HepG2 (cell line): ENCODE data around the gene TAS2R40. TPM values are rescaled to one million over a fixed set of nuclear protein-coding genes. Genes with fewer than 3 reads are reported as not detected.

Experiments used
- ATAC-seq: fragments of 200-7000 bp; cut with Tn5 transposase; 3 replicates; pipeline ENCODE4 v1.9.1; 2020; ENCODE audit warnings: mild to moderate bottlenecking, moderate library complexity
- BruUV-seq: library from RNA; stranded (reverse); fragments of 400-500 nt; replicated peaks from 2 replicates; lab custom pipeline; 2021; lab: Mats Ljungman, UMichigan
- CTCF ChIA-PET: fragments of 300-600 bp; formaldehyde crosslinking; extraction: SDS; loops from one replicate; lab custom pipeline; 2021; ENCODE audit warnings: low total read pairs, inconsistent platforms, low intra/inter-chr PET ratio; lab: Yijun Ruan, JAX
- POLR2A ChIA-PET: fragments of 350-600 bp; sonication (Branson Sonifier 250); formaldehyde crosslinking; loops from one replicate; lab custom pipeline; 2020; ENCODE audit warnings: antibody characterized with exemption, inconsistent platforms; lab: Yijun Ruan, JAX
- DNase-seq: peaks from one replicate; pipeline ENCODE4 v3.0.0-alpha.2; 2015; ENCODE audit warnings: low spot score
- FAIRE-seq: peaks from 3 replicates; lab custom pipeline; 2011; peaks lifted over from hg19 to GRCh38; lab: Jason Lieb, UNC
- H2AFZ ChIP-seq: one replicate; pipeline ENCODE4 v1.6.1; 2011; ENCODE audit warnings: low read length, inconsistent platforms
- H3K27ac ChIP-seq: fragments of 300-600 bp; 3 replicates; pipeline ENCODE4 v1.8.0; 2011; ENCODE audit warnings: mixed run types, mild to moderate bottlenecking, mixed read lengths, low read length, inconsistent platforms; ENCODE audit not compliant: insufficient read depth; ENCODE audit errors: extremely low read length
- H3K27me3 ChIP-seq, 2 experiments: fragments of 200-600 bp in 1 of 2; 2 replicates in 1 of 2; 3 replicates in 1 of 2; pipeline versions ENCODE4 v1.6.0 to v1.8.0; 2011; ENCODE audit warnings: low read length in 2 of 2, mild to moderate bottlenecking in 2 of 2, moderate library complexity in 2 of 2, inconsistent platforms in 1 of 2; ENCODE audit not compliant: insufficient read depth in 2 of 2, control insufficient read depth in 1 of 2
- H3K36me3 ChIP-seq, 2 experiments: fragments of 200-600 bp in 1 of 2; replicated peaks in 1 of 2; 2 replicates in 1 of 2; 3 replicates in 1 of 2; pipeline versions ENCODE4 v1.5.1 to v1.8.0; 2011; ENCODE audit warnings: low read length in 2 of 2, inconsistent platforms in 1 of 2; ENCODE audit not compliant: insufficient read depth in 2 of 2, control insufficient read depth in 1 of 2
- H3K4me1 ChIP-seq: 2 replicates; pipeline ENCODE4 v1.5.1; 2012; ENCODE audit warnings: low read length, inconsistent platforms; ENCODE audit not compliant: insufficient read depth
- H3K4me2 ChIP-seq: 2 replicates; pipeline ENCODE4 v1.6.0; 2011; ENCODE audit warnings: low read depth, low read length, inconsistent platforms
- H3K4me3 ChIP-seq, 3 experiments: fragments of 200-600 bp in 1 of 3; sonication (generic), shearing (Covaris generic) in 1 of 3; replicated peaks in 1 of 3; 2 replicates each; pipeline ENCODE4 v1.5.1; 2011 to 2016; ENCODE audit warnings: low read length in 3 of 3, inconsistent platforms in 2 of 3, low read depth in 2 of 3, mild to moderate bottlenecking in 2 of 3, control low read depth in 1 of 3, mixed read lengths in 1 of 3; ENCODE audit not compliant: insufficient read depth in 1 of 3
- H3K79me2 ChIP-seq: one replicate; pipeline ENCODE4 v1.6.1; 2011; ENCODE audit warnings: low read length, inconsistent platforms; ENCODE audit not compliant: insufficient read depth
- H3K9ac ChIP-seq: 2 replicates; pipeline ENCODE4 v1.6.0; 2011; ENCODE audit warnings: mild to moderate bottlenecking, low read depth, low read length, inconsistent platforms; ENCODE audit not compliant: insufficient read depth
- H3K9me3 ChIP-seq: 2 replicates; pipeline ENCODE4 v1.5.1; 2012; ENCODE audit warnings: mild to moderate bottlenecking, low read length
- H4K20me1 ChIP-seq: 2 replicates; pipeline ENCODE4 v1.6.0; 2011; ENCODE audit warnings: inconsistent platforms, mild to moderate bottlenecking, low read length, moderate library complexity; ENCODE audit not compliant: insufficient read depth
- DPF2 ChIP-seq: sonication (generic); formaldehyde crosslinking; IDR thresholded peaks from 2 replicates; pipeline ENCODE4 v1.4.0; 2020; ENCODE audit warnings: mild to moderate bottlenecking, low read depth, missing genetic modification reagents, borderline replicate concordance
- ELK4 ChIP-seq: sonication (generic); formaldehyde crosslinking; IDR thresholded peaks from 2 replicates; pipeline ENCODE4 v1.9.0; 2021; ENCODE audit warnings: missing genetic modification reagents, borderline replicate concordance
- HDAC2 ChIP-seq: sonication (generic); formaldehyde crosslinking; IDR thresholded peaks from 2 replicates; pipeline ENCODE4 v1.4.0; 2020; ENCODE audit warnings: missing genetic modification reagents
- IKZF5 ChIP-seq: IDR thresholded peaks from 2 replicates; pipeline ENCODE4 v1.6.1; 2018; ENCODE audit warnings: missing genetic modification reagents, mild to moderate bottlenecking, missing compliant biosample characterization
- KDM6A ChIP-seq: IDR thresholded peaks from 2 replicates; pipeline ENCODE4 v1.6.1; 2016; ENCODE audit warnings: low read depth
- KMT2B ChIP-seq: IDR thresholded peaks from 2 replicates; pipeline ENCODE4 v1.6.1; 2016; ENCODE audit warnings: missing genetic modification reagents, missing compliant biosample characterization
- NR2F6 ChIP-seq, 2 experiments: IDR thresholded peaks; 2 replicates each; pipeline ENCODE4 v1.6.1; 2016; ENCODE audit warnings: antibody characterized with exemption in 1 of 2, mild to moderate bottlenecking in 1 of 2
- PITX1 ChIP-seq: sonication (generic); formaldehyde crosslinking; IDR thresholded peaks from 2 replicates; pipeline ENCODE4 v1.5.1; 2020; ENCODE audit warnings: mild to moderate bottlenecking, missing genetic modification reagents
- RARA ChIP-seq: IDR thresholded peaks from 2 replicates; pipeline ENCODE4 v1.6.1; 2016; ENCODE audit warnings: missing genetic modification reagents, missing compliant biosample characterization
- THRA ChIP-seq: sonication (generic); formaldehyde crosslinking; IDR thresholded peaks from 2 replicates; pipeline ENCODE4 v1.4.0; 2020; ENCODE audit warnings: missing genetic modification reagents, borderline replicate concordance
- ZBED4 ChIP-seq: sonication (generic); formaldehyde crosslinking; IDR thresholded peaks from 2 replicates; pipeline ENCODE4 v1.4.0; 2020; ENCODE audit warnings: missing genetic modification reagents, borderline replicate concordance
- ZNF576 ChIP-seq: sonication (generic); formaldehyde crosslinking; IDR thresholded peaks from 2 replicates; pipeline ENCODE4 v1.4.0; 2020; ENCODE audit warnings: mild to moderate bottlenecking, missing genetic modification reagents
- ZNF839 ChIP-seq: sonication (generic); formaldehyde crosslinking; IDR thresholded peaks from 2 replicates; pipeline ENCODE4 v1.4.0; 2020; ENCODE audit warnings: missing genetic modification reagents, mild to moderate bottlenecking, borderline replicate concordance
- WGBS: methylation state at CpG from one replicate; pipeline ENCODE4 v1.1.6; 2017; ENCODE audit warnings: low lambda C conversion rate; 5-methylcytosine and 5-hydroxymethylcytosine counted together
- in situ Hi-C: cut with HindIII; loops from 2 replicates; pipeline ENCODE4 v1.10.0; 2017; ENCODE audit warnings: low pct_unique_long_range_greater_than_20kb; ENCODE audit not compliant: extremely low pct_ligation_motif_present
- intact Hi-C: fragments of 100-400 bp; cut with micrococcal nuclease; formaldehyde crosslinking; loops from one replicate; pipeline ENCODE4 v1.10.0; 2022; ENCODE audit not compliant: unreplicated experiment
- polyA plus RNA-seq, 8 experiments: library from polyadenylated mRNA; depleted of rRNA in 3 of 8; stranded (reverse) in 7 of 8; unstranded in 1 of 8; fragments of >200 nt; fragmentation: Illumina TruSeq in 4 of 8; extraction: Trizol in 4 of 8; gene quantifications; 2 replicates each; pipeline versions ENCODE4 v1.2.1 to v1.2.3, GENCODE V29; 2011 to 2016; ENCODE audit warnings: low read depth in 4 of 8, missing spikeins in 1 of 8, mixed read lengths in 1 of 8; ENCODE audit not compliant: insufficient read depth in 1 of 8
- total RNA-seq, 5 experiments: library from RNA; depleted of rRNA; stranded (reverse); fragments of >200 nt; fragmentation: Illumina TruSeq; extraction: Trizol; gene quantifications; 2 replicates each; pipeline ENCODE4 v1.2.3, GENCODE V29; 2016; ENCODE audit warnings: low read depth in 1 of 5

TAS2R40 gene
- total and polyA plus RNA-seq, 2 of the 13 experiments (the other 11 are each of a cell fraction or from before 2014, with no cell fraction given), result not detected

GRCh38 chr7:143248761-143249354 is 27.0 kb downstream of the TAS2R40 start:
- Histone ChIP-seq H3K9ac (no peak overlapping the region), H4K20me1 (no peaks in the 10 kb centered on the region), H3K4me2 (peak overlapping the region; percentile 19; the same call in 1 of the 2 replicates), H3K36me3 (no peaks in the 10 kb centered on the region), H3K9me3 (no peaks in the 10 kb centered on the region), H3K4me3 (no peak overlapping the region), H2AFZ (no peak overlapping the region), H3K79me2 (no peaks in the 10 kb centered on the region), H3K27me3 (no peaks in the 10 kb centered on the region), H3K4me1 (peaks cover 22% of the 10 kb centered on the region), H3K27ac (peak overlapping the region; percentile 44)
- intact Hi-C loops, result loop anchor here (2.0 kb wide), 2 partner anchors 14 to 36 kb away; partner anchors contain the start of genes GSTK1 and TMEM139
- ChIA-PET POLR2A (interaction anchor here (0.8 to 2.7 kb wide), 2 partner anchors 8 to 14 kb away, joined by 3 to 26 read pairs; partner anchors contain the start of gene GSTK1), CTCF (no interaction called here)
- ATAC-seq (peak; percentile 99), FAIRE-seq (peak; percentile 54), DNase-seq (peak; percentile 78)
- in situ Hi-C loops, result no loop called here
- BruUV-seq, result no TSS peak
- 3% methylated on average over 2 of the region's 2 CpGs for WGBS
- TF ChIP-seq ZNF839 (CRISPR knock-in tag) (no peak), NR2F6 (IDR thresholded peaks at IDR 0.05) (peak; percentile 77), NR2F6 (CRISPR knock-in tag; IDR thresholded peaks at IDR 0.05) (peak; percentile 92), THRA (CRISPR knock-in tag) (peak; percentile 28; the same call in 1 of the 2 replicates), DPF2 (CRISPR knock-in tag) (no peak), HDAC2 (CRISPR knock-in tag) (peak; percentile 75; the same call in 1 of the 2 replicates), RARA (CRISPR knock-in tag) (peak; percentile 60; the same call in 1 of the 2 replicates), PITX1 (no peak; the same call in 1 of the 2 replicates), KMT2B (CRISPR knock-in tag) (no peak), KDM6A (CRISPR knock-in tag) (0 out of 2 replicates have a peak, but pooled peaks have one; percentile 35), ZNF576 (CRISPR knock-in tag) (no peak), IKZF5 (CRISPR knock-in tag) (peak; percentile 80; the same call in 1 of the 2 replicates), ELK4 (CRISPR knock-in tag) (no peak), ZBED4 (CRISPR knock-in tag) (peak; percentile 90; the same call in 1 of the 2 replicates)
